GDM1 (cell line): ENCODE results near the gene VKORC1.
"Not testable (repeated sequence)": the region's sequence is repeated elsewhere in the genome, so short reads cannot be mapped to it uniquely, and the experiment has no call there.

ENCODE experiments used
- DNase-seq: peaks from one replicate; lab custom pipeline; 2025; lab: John Stamatoyannopoulos, UW

Gene VKORC1

GRCh38 chr16:31094424-31095120, at the start of gene VKORC1:
VKORC1 (minus strand) TSS chr16:31094797; CDS start chr16:31094729, 68 bp downstream.
- DNase-seq, result peak; percentile 95

DNA sequence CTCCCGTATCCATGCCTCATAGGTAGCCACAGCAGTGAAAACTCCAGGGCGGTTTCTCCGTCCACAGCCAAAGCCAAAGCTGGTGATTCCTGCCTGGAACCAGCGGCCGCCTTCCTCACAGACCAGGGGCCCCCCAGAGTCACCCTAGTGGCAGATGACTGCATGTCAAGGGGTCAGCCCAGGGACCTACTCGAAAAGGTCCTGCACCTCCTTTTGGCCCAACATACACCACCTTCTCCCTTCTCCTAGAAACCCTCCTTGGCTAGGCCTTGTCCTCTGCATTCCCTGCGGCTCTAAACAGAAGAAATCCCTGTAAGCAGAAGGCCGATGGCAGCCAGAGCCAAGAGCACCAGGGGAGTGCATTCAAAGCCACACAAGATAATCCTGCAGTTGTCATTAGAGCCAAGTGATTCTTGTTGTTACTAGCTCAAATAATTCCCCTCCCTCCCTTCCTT, 49.1 kb upstream of the VKORC1 start:
- no peak for DNase-seq

DNA sequence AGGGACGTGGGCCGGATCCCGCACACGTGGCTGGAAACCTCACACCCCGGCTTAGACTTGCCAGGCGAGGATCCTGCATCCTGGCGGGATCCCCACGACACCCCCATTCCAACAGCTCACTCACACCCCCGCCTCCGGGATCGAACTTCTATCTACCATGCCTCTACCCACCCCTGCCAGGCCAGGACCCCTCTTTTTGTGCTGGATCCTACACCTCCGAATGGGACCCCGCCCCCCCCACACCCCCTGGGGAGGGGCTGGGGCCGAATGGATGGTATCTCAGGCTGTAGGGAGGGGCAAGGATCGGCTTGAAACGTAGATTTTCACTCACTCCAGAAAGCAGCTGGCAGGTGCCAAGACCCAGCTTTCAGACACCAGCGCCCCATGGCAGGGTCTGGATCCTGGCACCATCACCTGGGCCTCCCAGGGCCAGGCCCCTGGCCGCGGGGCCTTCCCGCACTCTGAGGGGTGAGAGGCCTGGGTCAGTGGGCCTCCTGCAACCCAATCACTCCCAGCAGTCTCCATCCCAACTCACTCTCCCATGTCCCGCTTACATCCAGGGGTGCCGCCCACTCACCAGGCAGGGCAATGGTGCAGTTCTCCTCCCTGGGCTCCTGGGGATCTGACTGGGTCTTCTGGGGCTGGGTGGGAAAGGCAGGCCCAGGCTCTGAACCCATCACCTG, 48.6 kb upstream of the VKORC1 start:
- no peak for DNase-seq

- DNase-seq, result peak; percentile 99
These were observed 47.8 kb upstream of the VKORC1 start for GRCh38 chr16:31142109-31143010.

- DNase-seq, result no peak
These were observed 47.0 kb upstream of the VKORC1 start for GRCh38 chr16:31141489-31142108.

DNA sequence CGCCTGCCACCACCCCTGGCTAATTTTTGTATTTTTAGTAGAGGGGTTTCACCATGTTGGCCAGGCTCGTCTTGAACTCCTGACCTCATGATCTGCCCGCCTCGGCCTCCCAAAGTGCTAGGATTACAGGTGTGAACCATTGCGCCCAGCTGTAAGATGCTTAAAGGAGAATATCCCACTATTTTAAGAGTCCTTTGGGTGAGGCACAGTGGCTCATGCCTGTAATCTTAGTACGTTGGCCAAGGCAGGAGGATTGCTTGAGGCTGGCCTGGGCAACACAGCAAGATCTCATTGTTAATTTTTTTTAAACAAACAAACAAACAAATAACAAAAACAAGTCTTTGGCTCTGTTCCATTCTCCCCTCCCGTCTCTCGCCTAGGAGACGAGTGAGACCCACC, 46.5 kb upstream of the VKORC1 start:
- DNase-seq, result not testable (repeated sequence)

DNA sequence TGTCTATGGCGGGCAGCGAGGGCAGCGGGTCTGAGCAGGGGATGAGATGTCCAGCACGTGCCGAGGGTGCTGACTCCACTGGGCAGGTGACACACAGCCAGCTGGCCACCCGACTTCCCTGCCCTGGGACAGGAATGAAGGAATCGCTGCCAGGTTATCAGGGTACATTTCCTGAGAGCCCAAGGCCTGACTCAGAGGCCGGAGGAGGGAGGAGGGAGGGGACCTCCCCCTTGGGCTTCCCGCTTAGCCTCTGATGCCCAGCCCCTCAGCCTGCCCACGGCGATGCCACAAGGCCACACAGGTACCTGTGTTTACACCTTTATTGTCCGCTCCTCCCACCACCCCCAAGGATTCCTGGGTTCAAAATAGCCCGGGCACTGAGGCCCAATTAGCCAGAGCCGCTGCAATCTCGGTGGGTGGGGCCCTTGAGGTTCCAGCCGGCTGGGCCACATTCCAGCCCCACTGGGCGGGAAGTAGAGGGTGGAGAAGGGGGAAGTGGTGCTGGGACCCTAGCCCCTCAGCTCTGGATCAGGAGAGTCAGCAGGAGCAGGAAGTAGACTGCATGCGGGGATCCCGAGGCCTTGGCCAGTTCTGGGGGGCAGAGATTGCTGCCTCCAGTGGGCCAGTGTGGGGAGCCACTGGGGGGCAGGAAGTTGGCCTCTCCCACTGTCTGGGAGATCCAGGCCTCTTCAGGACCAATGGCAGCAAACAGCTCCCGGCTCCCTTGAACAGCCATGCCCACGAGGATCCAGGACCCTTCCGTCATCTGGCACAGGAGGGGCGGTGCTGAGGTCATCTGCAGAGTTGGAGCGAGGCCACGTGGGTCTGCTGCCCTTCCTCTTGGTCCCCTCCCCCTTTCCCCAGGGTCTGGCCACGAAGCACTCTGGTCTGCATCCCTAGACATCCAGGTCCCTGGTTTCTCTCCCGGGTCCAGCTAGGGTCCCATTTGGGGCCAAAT, 44.3 kb upstream of the VKORC1 start:
- no peak for DNase-seq

DNA sequence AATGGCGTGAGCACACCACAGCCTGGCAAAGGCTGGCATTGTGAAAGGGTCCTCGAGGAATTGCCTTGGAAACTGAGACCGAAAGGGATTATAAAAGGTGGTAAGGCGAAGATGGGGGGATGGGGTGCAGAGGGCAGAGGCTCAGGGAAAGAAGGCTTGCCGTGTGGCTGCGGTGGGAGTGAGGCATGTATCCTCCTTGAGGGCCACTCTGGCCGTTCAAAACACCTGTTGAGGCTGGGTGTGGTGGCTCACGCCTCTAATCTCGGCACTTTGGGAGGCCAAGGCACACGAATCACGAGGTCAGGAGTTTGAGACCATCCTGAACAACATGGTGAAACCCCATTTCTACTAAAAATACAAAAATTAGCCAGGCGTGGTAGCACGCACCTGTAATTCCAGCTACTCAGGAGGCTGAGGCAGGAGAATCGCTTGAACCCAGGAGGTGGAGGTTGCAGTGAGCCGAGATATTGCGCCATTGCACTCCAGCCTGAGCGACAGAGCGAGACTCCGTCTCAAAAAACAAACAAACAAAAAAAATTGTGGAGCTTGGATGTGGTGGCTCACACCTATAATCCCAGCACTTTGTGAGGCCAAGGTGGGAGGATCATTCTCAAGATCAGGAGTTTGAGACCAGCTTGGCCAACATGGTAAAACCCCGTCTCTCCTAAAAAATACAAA, 42.4 kb upstream of the VKORC1 start:
- not testable (repeated sequence) for DNase-seq

- no peak for DNase-seq
These were observed 41.7 kb upstream of the VKORC1 start for GRCh38 chr16:31136287-31136662.

- DNase-seq, result no peak
These were observed 41.1 kb upstream of the VKORC1 start, which contains the start of gene PRSS8 for GRCh38 chr16:31135535-31136286. PRSS8 (minus strand) TSS chr16:31135727; CDS start chr16:31135498, 229 bp downstream.

GRCh38 chr16:31134625-31135534, 40.3 kb upstream of the VKORC1 start:
- DNase-seq, result no peak

GRCh38 chr16:31134091-31134571, 39.5 kb upstream of the VKORC1 start:
- no peak for DNase-seq

DNA sequence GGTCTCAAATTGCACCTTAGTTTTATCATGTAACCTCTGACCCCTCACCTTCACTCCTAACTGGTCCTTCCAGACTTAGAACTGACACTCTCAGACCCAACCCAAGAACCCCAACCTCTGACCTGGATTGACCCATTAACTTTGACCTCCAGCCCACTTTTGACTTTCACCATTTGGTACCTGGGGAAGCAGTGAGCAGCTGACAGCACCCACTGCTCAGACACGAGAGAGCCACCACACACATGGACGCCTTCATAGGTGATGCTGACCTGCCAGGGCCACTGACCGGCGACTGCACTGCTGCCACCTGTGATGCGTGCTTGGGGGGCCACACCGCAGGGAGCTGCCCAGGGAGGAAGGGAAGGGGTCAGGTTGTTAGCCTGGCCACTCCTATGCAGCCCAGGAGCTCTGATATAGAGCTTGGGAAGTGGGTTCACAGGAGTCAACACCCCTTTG, 38.5 kb upstream of the VKORC1 start:
- no peak for DNase-seq

DNA sequence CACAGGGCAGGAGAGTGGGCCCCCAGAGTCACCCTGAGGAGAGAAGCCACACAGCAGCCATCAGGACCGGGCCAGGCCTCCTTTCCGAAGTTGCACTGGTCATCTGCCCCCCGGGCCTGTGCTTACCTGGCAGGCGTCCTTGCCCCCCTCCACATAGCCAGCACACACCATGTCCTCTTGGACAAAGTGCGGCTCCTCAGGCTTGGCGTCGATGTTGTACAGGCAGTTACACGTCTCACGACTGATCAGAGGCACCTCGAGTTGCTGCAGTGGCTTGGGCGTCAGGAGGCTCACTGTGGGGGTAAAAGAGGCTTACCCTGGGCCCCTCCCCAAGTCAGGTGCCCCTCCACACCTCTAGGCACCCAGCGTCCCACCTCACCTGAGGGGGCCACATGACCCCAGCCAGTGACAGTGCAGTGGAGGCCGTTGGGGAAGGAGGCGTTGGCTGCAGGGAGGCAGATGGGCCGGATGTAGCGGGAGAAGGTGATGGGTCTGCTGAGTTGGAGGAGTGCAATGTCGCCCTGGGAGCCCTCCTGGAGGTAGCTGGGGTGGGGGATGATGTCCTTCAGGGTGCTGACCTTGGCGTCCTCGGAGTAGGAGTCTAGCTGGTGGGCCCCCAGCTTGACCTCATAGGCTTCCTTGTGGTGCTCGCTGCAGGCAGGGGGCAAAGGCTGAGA, 37.8 kb upstream of the VKORC1 start:
- no peak for DNase-seq

- no peak for DNase-seq
These were observed 37.3 kb upstream of the VKORC1 start for GRCh38 chr16:31131841-31132271.

- DNase-seq, result no peak
These were observed 36.8 kb upstream of the VKORC1 start for GRCh38 chr16:31131416-31131815.

GRCh38 chr16:31130899-31131298, 36.3 kb upstream of the VKORC1 start:
- DNase-seq, result no peak
